Mucosa of gallbladder (tissue), 1 donor: Measurements from ENCODE around the gene PASD1. TPM values are rescaled to one million over a fixed set of nuclear protein-coding genes. Genes with fewer than 3 reads are reported as not detected.
A peak's percentile ranks its signal among the peaks of the same experiment; 100 is the strongest.
"Not testable (repeated sequence)": the region's sequence is repeated elsewhere in the genome, so short reads cannot be mapped to it uniquely, and the experiment has no call there.

Experiments used
- DNase-seq: peaks from one replicate; pipeline ENCODE4 v3.0.0-alpha.2; 2020; ENCODE audit warnings: low spot score
- total RNA-seq: library from RNA; stranded (reverse); gene quantifications from one replicate; pipeline ENCODE4 v1.2.1, GENCODE V29; 2021
- donor health status: DM: no; HTN: no; CAD: no.

The PASD1 gene
- total RNA-seq, 1 donor from 2014 or later = not detected

DNA sequence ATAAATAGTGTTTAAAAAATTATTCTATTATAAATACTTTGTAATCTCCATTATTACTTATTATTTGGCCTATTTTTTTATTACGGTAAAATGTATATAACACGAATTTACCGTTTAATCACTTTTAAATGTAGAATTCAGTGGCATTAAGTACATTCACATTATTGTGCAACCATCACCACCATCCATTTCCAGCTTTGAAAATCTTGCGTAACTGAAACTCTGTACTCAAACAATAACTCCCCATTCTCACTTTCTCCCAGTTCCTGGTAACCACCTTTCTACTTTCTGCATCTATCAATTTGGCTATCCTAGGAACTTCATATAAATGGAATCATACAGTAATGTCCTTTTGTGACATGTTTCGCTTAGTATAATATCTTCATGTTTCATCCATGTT is 45.7 kb downstream of the PASD1 start:
- DNase-seq = no peak

- DNase-seq = no peak
Measured at GRCh38 chrX:151621422-151621821, 57.9 kb downstream of the PASD1 start.

DNA sequence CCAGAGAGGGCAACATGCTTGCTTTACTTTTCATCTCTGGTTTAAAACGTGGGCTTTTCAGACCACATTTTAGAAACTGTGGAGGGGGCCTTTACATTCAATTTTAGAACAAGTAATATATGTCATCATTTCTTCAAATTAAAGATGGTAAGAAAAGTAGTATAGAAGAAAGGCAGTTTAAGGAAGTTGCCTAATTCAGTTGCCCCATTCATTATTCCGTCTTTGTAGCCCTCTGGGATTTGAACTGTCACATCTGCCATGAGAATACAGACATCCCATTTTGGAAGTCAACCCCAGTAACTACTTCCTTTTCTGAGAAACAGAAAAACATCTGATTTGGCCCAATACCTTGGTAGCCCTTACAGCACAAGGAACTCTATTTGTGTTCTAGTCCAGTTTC is 61.2 kb downstream of the PASD1 start:
- no peak for DNase-seq

DNA sequence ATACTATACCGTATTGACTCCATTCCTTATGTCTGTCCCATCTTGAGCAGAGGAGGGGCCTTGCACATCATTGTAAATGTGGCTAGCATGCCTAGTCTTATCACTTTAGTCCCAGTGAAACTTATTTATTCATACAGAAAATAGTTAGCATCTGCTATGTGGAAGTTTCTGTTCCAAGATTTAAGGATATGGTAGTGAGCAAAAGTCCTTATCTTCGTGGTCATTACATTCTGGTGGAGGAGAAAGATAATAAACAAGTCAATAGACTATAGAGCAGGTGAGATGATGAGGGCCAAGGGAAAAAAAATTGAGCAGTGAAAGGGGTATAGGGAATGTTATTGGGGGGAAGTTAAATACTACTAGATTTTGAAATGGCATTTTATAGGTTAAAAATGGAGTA is 68.3 kb downstream of the PASD1 start:
- no peak for DNase-seq

- no peak for DNase-seq
Measured at GRCh38 chrX:151633157-151633556, 69.7 kb downstream of the PASD1 start.

GRCh38 chrX:151634937-151635336 is 71.5 kb downstream of the PASD1 start:
- DNase-seq = no peak

- no peak for DNase-seq
Measured at GRCh38 chrX:151641564-151641963, 78.1 kb downstream of the PASD1 start.

GRCh38 chrX:151675121-151675746 is 111.8 kb downstream of the PASD1 start:
- no peak for DNase-seq

- no peak for DNase-seq
Measured at GRCh38 chrX:151676196-151676595, 112.7 kb downstream of the PASD1 start.

DNA sequence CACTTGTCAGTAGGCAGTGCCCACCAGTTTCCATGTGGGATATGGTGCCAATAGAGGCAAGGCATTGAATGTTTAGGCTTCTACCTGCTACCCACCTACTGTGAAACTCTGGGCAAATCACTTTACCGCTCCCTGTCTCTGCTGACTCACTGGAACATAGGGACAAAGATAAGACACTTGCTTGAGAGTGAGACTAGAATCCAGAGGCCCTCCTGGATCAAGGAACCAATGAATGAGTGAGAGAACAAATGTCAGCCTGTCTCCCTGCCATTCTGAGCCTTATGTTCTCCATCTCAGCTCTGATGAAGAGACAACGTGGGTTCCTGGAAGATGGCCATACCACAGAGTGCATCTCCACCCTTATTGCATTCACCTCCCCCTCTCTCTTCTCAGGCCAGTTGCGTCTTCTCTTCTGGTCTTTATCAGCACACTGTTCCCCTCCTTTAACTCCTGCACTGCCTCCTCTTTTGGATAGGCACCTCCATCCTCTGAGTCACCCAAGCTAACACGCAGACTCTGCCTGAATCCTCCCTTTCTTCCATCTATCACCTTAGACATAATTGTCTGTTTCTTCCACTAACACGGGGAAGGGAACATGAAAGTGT is 116.4 kb downstream of the PASD1 start:
- no peak for DNase-seq

- DNase-seq = peak; percentile 29
Measured at GRCh38 chrX:151680805-151681204, 117.3 kb downstream of the PASD1 start.

DNA sequence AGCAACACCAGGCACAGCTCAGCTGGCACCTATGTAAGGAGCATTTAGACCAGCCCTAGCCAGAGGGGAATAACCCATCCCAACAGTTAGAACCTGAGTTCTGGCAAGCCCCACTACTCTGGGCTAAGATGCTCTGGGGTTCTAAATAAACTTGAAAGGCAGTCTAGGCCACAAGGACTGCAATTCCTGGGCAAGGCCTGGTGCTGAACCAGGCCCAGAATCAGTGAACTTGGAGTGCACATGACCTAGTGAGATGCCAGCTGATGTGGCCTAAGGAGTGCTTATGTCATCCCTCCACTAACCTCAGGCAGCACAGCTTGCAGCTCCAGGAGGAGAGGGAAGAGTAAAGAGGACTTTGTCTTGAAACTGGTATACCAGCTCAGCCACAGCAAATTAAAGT is 124.2 kb downstream of the PASD1 start:
- no peak for DNase-seq

- DNase-seq = no peak
Measured at GRCh38 chrX:151688695-151689094, 125.2 kb downstream of the PASD1 start.

DNA sequence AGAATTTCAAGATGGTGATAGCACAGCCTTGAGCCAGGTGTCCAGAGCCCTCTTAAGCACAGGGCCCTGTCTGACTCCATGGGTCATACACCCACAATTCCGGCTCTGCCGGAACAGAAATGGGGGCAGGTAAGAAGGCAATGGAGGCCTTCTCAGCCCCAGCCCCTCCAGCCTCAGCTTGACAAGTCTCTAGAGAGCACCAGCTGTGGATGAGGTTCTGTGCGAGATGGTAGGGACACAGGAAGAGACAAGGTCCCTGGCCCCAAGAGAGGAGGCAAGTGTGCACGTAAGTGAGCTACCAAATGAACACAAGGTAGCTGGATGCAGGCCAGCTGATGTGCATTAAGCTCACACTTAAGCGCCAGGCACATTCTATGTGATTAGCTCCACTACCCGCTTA is 129.3 kb downstream of the PASD1 start:
- DNase-seq = no peak

DNA sequence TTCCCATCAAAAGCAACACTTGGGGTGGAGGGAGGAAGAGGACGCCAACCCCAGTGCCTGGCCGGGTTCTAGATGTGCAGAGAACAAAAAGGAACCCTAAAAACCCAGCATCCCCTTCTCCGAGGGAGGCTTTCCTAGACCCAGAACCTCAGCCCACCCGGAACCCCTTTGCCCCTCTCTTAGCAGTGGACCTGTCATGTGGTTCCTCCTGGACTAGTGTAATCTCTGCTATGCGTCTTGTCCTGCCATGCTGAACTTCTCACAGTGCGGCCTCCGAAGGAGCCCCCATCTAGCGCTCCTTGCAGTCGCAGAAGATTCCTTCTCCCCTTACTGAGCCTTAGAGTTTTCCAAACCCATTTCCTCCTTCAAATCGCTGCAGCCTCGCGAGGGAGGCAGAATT is 130.6 kb downstream of the PASD1 start:
- no peak for DNase-seq

- DNase-seq = no peak
Measured at GRCh38 chrX:151694661-151695582, 131.4 kb downstream of the PASD1 start, which contains the start of gene PRRG3. TSS of gene PRRG3 (plus strand) at chrX:151695458. CDS start at chrX:151698815, 3,357 bp downstream.

- DNase-seq = no peak
Measured at GRCh38 chrX:151695583-151696340, 132.3 kb downstream of the PASD1 start.

GRCh38 chrX:151697082-151697481 is 133.6 kb downstream of the PASD1 start:
- DNase-seq = not testable (repeated sequence)

DNA sequence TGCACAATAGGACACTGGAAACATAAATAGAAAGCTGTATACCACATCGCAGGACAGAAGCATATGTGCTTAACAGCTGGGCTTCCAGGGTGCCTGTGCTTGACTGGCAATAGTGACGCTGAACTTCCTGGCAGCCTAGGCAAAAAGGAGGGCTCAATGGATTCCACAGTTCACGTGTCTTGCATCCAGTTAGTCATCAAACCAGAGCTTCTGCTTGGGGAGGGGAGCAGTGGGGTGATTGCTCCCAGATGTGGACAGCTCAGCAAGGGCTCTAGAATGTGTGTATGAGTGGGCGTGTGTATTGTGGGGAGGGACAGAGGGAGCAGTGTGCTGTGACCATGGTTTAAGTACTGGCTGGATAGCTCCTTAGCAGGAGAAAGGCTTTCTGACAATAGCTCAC is 134.0 kb downstream of the PASD1 start:
- DNase-seq = no peak

GRCh38 chrX:151698485-151698884 is 135.0 kb downstream of the PASD1 start:
- no peak for DNase-seq

- no peak for DNase-seq
Measured at GRCh38 chrX:151699746-151700145, 136.3 kb downstream of the PASD1 start.

GRCh38 chrX:151700581-151700980 is 137.1 kb downstream of the PASD1 start:
- no peak for DNase-seq
